Right lobe of liver (tissue), 4 donors: ENCODE data around the gene SLC9A3.

Experiments
- CTCF ChIP-seq, 4 donors: fragments of 200-600 bp in 3 of 4; fragments of 450-650 bp in 1 of 4; IDR thresholded peaks; one replicate each; pipeline versions ENCODE4 v1.5.1 to v1.8.0; 2016 to 2022; ENCODE audit warnings: antibody characterized with exemption in 4 of 4, mild to moderate bottlenecking in 2 of 4
- POLR2A ChIP-seq: fragments of 450-650 bp; IDR thresholded peaks from one replicate; pipeline ENCODE4 v1.6.1; 2017; ENCODE audit warnings: antibody characterized with exemption, mild to moderate bottlenecking
- donor health status: DM: no; HTN: no; CAD: no.
- donor health status: DM: no; HTN: no; CAD: no.
- donor health status: DM: no; HTN: yes; CAD: no.

- TF ChIP-seq CTCF (IDR thresholded peaks at IDR 0.05) (no peak), POLR2A (no peak)
Measured at GRCh38 chr5:522116-522515, 2.1 kb downstream of the SLC9A3 start.
